T follicular helper cell (primary cell): ENCODE measurements around the gene TRAPPC2B.
"Not testable (repeated sequence)": the region's sequence is repeated elsewhere in the genome, so short reads cannot be mapped to it uniquely, and the experiment has no call there.

Source experiments
- DNase-seq: peaks from one replicate; pipeline ENCODE4 v3.0.0-alpha.2; 2020; ENCODE audit warnings: low read depth

TRAPPC2B gene

DNA sequence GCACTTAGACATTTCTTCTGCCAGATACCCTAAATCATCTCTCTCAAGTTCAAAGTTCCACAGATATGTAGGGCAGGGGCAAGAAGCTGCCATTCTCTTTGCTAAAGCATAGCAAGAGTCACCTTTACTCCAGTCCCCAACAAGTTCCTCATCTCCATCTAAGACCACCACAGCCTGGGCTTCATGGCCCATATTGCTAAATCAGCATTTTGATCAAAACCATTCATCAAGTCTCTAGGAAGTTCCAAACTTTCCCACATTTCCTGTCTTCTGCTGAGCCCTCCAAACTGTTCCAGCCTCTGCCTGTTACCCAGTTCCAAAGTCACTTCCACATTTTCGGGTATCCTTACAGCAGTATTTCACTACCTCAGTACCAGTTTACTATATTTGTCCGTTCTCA is 11.3 kb downstream of the TRAPPC2B start:
- DNase-seq: not testable (repeated sequence)

- DNase-seq: no peak
These were observed 12.8 kb downstream of the TRAPPC2B start for GRCh38 chr19:57376151-57376550.

DNA sequence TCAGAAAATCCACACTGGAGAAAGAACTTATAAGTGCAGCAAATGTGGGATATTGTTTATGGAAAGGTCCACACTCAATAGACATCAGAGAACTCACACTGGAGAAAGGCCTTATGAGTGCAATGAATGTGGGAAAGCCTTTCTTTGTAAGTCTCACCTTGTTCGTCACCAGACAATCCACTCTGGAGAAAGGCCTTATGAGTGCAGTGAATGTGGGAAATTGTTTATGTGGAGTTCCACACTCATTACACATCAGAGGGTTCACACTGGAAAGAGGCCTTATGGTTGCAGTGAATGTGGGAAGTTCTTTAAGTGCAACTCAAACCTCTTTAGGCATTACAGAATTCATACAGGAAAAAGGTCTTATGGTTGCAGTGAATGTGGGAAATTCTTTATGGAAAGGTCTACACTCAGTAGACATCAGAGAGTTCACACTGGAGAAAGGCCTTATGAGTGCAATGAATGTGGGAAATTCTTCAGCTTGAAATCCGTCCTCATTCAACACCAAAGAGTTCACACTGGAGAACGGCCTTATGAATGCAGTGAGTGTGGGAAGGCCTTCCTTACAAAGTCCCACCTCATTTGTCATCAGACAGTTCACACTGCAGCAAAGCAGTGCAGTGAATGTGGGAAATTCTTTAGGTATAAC is 14.3 kb downstream of the TRAPPC2B start:
- no peak for DNase-seq

DNA sequence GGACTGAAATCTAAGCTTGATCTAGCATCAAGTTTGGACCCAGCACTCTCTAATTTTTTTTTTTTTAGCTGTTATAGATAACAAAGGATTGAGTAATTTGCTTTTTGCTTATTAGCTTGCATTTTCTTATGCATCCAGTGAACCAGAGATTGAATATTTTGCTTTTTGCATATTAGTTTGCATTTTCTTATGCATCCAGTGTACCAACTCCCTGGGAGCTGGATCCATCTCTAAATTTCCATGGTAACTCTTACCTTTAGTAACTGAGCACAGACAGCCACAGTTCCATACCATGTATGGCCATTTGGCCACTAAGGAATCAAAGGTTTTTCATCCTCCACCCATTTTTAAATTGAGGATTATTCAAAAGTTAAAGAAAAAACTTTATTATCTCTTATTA is 17.6 kb downstream of the TRAPPC2B start:
- DNase-seq: no peak

GRCh38 chr19:57382806-57383488 is 19.6 kb downstream of the TRAPPC2B start:
- no peak for DNase-seq

DNA sequence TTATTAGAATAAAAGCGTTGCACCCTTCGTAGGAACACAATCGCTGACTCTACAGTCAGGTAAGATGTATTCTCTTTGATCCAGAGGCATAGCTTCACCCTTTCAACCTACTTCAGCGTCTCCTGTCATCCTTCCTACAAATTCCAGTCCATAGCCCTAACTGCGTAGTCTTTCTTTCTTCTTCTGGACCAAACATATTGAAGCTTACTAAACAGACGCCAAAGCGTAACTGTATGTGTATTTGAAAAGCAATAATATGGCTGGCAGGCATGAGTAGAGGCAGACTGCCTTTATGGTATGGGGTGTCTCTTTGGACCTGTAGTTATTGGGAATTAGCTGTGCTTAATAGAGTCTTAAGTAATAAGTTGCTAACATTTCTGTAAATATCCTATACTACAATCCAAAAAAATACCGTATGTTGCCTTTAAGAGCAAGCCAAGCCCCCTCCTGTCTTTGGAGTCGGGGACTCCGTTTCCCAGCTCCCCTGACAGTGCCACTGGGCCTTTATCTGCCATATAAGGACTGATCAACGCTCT is 25.9 kb downstream of the TRAPPC2B start:
- DNase-seq: no peak

DNA sequence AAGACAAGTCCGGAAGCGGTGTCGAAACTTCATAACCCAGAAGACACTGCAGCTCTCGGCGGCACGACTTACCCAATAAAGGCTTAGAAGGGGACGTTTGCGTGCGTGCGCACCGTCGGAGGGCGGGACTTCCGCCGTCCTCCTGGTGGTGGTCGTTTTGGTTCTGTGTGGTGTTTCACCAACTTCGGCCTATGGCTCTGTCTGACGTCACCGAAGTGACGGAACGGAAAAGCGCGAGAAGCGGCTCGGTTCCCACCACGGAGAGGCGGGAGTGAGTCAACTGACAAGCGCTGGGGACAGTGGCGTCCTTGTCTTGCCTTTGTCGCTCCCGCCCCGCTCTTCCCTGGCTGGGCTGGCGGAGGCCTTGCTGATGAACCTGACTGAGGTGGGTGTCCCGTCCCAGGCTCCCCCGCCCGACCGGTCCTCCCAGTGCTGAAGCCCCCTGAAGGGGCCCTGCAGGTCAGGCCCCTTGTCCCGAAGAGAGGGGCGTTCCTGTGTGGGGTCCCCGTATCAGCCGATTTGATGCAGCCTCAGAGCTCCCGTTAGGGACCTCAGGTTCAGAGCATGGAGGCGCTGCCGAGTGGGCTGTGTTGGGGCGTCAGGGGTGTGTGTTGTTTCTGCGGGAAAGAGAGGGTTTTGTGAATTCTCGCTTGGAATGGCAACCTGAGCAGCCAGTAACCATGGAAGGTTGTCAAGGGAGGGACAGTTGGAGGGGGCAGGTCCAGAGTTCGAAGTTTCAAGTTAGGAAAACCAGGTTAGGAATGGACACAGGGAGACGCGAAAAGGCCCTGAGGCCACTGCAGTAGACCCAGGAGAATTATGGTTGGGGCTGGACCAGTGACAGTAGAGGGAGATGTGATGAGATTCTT is 26.6 kb downstream of the TRAPPC2B start, which contains the start of gene ZNF548:
Gene ZNF548 (plus strand): TSS at position 125 of the 869 bp plus-strand sequence. CDS start 246 bp downstream, at position 371.
- DNase-seq: peak; percentile 97

DNA sequence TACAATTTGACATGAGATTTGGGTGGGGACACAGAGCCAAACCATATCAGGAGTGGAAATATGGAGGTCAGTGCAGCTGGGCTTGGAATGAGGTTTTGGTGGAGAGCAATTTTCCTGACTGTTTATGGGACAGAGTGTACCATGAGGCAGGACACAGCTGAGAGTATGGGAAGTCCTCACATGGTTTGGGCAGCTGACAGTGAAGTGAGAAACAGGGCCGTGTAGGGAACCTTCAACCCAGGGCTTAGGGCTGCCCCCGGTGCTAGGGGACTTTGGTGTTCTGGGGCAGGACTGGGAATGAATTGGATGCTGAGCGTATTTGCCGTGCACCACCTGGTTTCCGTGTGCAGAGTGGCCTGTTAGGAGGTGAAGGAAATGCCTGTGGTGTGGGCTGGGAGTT is 32.4 kb downstream of the TRAPPC2B start:
- DNase-seq: no peak

- DNase-seq: no peak
These were observed 35.5 kb downstream of the TRAPPC2B start for GRCh38 chr19:57398868-57399267.

DNA sequence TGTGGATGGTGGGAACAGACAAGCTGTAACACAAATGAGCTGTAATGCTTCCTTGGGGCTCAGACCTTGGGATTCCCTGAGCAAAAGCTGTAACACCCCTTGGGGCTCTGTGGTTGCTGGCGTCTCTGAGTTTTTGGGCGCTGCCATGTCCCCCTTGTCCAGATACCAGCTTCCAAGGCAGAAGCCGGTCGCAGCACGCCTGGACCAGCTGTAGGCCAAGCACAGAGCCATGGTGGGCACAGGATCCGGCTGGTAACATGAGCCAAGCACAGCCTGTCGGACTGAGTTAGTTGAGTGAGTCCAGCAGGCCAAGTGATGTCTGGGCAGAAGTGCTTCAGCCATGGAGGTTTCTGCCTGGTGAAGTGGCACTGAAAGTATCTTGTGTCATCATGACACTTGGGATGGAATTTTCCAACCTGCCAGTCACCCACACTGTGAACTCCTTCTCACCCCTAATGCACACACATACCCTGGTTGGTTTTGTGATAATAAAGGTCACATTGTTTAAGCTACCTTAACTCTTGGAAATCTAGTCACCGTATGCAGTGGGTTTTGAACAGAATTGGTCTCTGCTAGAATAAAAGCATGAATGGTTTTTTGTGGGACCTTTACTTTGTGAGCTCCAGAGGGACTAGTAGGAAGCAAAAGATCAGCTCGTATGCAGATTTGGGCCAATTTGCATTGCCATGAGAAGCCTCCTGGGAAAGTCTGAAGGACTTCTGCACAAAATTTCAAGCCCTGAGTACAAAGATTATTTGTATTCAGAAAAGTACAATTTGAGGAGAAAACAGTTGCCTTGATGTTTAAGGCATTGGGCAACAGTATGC is 40.6 kb downstream of the TRAPPC2B start:
- DNase-seq: no peak

DNA sequence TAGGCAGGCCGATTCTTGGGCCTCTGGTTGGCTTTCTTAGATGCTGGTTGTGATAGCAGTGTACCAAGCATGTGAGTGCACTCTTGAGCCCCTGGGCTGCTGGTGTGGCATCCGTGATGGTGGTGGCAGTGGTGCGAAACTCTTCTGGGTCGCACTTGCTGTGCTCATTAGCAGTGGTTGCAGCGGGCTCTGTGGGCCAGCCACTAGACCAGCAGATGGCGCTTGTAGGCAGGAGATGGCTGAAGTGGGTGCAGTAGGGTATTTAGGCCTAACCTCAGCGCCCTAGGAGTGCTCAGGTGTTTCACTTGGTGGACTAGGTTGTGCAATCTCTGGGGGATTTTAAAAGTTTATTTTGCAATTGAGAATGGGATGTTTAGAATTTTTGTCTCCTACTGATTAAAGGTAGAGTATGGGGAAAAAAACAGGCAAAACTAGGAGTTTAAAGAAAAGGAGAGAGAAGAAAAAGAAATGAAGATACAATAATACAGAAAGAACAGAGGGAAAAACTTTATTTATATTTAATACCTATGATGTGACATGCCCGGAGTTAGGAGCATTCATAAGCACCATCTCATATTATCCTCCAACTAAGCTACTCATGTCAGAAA is 43.3 kb downstream of the TRAPPC2B start:
- peak; percentile 60 for DNase-seq

DNA sequence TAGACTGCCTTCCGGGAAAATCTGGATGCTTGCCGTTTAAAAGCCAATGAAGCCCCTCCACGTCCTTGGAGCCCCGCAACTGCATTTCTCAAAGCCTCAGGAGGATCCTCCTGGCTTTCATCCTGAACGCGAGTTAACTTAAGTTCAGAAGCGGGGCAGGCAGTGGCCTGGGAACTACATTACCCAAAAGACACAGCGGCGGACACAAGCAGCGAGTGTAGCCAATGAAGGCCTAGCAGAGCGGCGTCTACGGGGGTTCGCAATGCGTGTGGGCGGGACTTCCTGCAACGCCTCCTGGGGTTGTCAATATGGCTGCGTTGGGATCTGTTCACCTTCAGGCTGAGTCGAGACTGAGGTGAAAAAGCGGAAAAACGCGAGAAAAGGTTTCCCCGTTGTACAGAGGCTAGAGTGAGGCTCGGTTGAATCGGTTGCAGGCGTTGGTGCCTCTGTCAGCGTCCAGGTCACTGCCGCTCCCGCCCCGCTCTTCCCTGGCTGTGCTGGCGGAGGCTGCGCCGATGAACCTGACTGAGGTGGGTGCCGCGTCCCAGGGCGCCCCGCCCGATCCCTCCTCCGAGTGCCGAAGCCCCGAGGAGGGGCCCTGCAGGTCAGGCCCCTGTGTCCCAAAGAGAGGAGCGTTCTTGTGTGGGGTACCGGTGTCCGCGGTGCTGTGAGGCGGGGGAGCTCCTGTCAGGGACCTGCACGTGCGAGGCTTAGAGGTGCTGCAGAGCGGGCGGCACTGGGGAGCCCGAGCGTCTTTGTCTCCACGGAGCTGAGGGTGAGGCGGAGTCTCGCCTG is 47.7 kb downstream of the TRAPPC2B start, which contains the start of gene ZNF17:
Gene ZNF17 (plus strand): TSS at position 285 of the 795 bp plus-strand sequence. CDS start 2,455 bp downstream, outside the sequence.
- peak; percentile 90 for DNase-seq
